GM18502 (cell line): ENCODE data around the gene RTL10.

Experiments
- ATAC-seq: cut with Tn5 transposase; IDR thresholded peaks from one replicate; pipeline ENCODE4 v1.9.1; 2021; ENCODE audit warnings: mild to moderate bottlenecking; ENCODE audit not compliant: unreplicated experiment, poor library complexity

The RTL10 gene, protein sequence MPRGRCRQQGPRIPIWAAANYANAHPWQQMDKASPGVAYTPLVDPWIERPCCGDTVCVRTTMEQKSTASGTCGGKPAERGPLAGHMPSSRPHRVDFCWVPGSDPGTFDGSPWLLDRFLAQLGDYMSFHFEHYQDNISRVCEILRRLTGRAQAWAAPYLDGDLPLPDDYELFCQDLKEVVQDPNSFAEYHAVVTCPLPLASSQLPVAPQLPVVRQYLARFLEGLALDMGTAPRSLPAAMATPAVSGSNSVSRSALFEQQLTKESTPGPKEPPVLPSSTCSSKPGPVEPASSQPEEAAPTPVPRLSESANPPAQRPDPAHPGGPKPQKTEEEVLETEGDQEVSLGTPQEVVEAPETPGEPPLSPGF

DNA sequence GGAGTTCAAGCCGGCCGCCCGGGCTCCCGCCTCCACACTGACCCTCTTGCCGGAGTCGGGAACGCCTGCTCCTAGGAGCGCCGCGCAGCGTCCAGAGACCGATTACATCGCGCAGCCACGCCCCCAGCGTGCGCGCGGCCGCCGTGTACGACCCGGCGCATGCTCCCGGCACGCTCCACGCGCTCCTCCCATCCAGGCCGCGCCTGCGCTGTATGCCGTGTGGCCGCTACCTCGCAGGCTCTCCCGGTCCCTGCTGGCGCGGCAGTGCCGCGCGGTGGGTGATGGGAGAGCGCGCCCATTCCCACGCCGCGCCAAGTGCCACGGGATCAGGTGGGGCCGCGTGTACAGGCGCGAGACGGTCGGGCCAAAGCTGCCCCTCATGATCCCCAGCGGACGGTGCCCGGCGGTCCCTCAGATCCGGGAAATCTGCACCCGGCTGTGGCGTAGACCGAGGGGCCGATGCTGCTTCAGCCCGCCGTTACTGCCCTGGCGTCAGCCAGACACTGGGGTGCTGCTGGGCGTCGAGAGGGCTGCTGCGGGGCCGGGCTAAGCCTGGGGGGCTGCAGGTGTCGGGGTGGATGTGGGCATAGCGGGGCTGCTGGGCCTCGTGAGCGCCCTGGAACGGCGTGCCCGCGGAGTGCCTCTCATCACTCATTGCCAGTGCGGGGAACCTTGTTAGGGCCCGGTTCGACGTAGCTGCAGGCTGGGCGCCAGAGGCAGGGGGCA lies at the start of gene RTL10, which contains the start of gene GNB1L:
Gene RTL10, minus strand, starts transcription at position 97 of the 726 bp plus-strand sequence. CDS start 2,613 bp downstream, outside the sequence.
Gene GNB1L, minus strand, starts transcription at position 97 of the 726 bp plus-strand sequence. CDS start 33,519 bp downstream, outside the sequence.
- ATAC-seq, result peak; percentile 83

DNA sequence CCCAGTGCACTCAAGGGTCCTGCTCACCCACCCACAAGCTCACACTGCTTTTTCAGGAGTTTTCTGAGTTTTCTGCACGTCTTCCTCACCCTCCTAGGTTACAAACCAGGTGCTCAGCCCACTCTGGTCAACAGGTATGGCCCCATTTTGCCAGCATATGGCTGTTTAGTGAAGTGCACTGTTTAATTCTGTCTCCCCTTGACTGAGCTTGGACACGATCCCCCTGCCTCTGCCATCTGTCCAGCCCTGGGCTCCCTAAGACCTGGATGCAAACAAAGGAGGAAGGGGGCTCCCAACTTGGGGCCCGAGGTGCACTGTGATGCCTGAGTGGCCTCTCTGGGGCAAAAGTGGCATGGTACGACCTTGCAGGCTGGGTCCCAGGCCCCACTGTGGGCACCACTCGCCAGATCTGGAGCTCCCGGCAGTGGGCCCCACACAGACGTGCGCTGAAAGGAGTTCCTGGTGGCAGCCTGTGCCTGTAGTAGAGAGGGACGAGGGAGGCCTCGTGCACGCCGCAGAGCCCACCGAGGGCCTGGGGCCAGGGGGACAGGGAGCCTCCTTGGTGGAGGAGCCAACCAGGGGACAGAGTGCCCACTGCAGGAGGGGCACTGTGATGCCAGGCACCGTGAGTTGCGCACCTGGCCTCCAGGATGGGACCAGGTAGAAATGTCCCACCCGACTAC lies 49.6 kb upstream of the RTL10 start:
- ATAC-seq, result no peak

GRCh38 chr22:19903513-19903912 lies 48.8 kb upstream of the RTL10 start:
- ATAC-seq, result no peak

DNA sequence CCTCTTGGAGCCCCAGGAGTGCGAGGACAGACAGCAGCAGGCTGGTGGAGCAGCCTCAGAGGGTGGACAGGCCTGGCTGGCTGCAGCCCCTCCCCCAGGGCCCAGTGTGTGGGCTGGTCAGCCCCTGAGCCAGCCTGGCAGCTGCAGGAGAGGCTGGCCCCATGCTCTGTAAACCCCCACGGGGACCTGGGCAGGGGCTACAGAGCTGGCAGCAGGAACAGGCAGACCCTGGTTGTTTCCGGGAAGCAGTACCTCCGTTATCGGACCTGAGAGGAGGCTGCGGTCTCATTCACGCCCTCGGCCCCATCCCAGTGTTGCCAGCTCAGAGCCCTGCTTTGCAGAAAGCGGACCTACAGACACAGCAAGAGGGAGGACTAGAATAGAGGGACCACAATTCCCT lies 48.4 kb upstream of the RTL10 start:
- ATAC-seq, result no peak

DNA sequence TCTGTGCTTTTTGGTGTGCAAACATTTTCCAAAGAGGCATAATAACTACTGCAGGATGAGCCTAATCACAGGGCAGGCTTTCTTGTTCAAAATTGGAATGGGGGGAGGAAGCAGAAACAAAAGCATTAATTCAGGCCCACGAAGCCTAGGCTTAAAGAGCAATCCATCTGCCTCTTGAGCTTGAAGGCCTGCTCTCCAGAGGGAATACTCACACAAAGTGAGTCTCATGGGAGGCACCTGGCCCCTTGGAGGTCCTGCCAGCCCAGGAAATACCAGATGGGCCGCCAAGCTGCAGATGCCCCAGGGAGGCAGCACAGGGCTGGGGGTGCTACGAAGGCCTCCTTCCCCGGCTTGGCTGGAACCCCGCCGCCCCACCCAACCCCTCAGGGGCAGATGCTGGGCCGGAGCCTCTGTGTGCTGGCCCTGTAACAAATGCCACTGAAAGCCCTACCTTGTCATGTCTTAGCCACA lies 47.6 kb upstream of the RTL10 start:
- no peak for ATAC-seq

DNA sequence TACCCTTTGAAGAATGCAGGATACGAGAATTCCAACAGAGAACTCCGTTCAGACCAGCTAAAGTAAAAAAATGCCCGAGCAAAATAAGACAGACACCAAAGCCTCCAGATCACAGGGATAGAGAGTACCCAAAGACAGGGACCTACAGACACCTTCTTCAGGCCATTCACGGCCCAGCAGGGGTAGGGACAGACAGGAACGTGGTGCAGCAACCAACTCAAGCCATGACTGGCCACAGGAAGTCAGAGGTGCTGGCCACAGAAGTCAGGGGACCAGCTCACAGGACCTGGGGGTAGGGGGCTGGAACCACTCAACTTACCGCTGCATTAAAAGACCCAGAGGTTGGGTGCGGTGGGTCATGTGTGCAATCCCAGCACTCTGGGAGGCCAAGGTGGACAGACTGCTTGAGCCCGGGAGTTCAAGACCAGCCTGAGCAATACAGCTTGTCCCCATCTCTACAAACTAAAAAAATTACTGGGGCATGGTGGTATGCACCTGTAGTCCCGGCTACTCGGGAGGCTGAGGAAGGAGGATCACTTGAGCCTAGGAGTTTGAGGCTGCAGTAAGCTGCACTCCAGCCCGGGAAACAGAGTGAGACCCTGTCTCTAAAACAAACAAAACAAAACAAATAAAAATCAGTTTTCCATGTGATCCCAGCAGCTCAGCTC lies 47.0 kb upstream of the RTL10 start:
- ATAC-seq, result no peak

DNA sequence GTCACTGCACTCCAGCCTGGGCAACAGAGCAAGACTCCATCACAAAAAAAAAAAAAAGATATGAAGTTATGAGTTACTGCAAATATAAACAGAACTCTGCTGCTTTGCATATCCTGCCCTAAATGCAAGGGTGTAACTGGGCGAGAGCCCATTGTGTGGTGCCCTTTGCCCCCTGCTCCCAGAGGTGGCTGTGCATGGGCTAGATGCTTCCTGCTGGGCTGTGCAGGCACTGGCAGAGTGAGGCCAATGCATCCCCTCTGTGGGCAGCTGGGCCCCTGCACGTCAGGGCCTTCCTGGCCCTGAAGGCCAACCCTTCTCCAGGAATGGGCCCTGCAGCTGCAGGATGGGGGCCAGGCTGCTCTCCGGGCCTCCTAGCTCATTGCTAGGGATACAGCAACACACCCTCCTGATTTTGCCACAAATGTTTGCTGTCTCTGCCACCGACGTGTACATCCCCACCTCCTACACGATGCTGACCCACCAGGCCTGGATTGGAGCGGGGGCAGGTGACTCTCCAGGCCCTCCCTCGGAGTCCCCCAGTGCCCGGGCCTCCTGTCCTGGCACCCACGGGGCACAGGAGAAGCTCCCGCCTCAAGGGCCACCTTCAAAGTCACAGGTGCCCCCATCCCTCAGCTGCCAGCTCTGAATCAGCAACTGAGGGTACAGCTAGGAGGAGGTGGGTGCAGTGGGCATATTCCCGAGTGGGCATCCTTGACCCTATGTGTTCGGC lies 46.2 kb upstream of the RTL10 start:
- ATAC-seq, result no peak

DNA sequence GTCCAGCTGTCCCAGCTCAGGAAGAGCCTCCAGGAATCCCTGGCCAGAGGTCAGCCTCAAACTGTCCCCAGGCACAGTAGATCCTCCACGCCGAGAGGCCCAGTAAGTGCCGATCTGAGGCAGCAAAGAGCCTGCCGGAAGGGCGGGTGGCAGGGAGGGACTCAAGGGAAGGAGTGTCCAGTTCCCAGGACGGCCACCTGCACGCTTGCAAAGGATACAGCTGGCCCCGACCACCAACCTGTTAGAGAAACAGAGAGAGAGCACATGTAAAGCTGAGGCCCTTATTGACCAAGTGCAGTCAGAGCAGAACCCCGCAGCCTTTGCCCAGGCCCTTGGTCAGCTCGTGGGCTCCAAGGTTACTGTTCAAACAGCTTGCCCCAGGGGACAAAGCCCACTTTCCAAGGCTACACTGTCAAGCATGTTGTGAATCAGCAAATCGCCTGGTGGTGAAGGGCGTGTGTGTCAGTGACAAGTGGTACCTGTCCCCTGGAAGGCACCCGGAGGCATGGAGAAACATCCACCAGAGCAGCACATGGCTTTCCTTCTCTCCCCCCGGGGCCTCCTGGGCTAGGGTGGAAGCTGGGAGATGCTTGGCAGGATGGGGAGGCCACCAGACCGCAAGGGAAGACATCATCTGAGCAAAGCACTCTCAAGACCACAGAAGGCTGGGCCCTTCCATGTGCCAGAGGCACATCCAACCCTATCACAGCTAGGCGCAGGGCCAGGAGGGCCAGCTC lies 44.3 kb upstream of the RTL10 start:
- no peak for ATAC-seq

- ATAC-seq, result no peak
Observed at GRCh38 chr22:19898145-19898544, 43.5 kb upstream of the RTL10 start.

DNA sequence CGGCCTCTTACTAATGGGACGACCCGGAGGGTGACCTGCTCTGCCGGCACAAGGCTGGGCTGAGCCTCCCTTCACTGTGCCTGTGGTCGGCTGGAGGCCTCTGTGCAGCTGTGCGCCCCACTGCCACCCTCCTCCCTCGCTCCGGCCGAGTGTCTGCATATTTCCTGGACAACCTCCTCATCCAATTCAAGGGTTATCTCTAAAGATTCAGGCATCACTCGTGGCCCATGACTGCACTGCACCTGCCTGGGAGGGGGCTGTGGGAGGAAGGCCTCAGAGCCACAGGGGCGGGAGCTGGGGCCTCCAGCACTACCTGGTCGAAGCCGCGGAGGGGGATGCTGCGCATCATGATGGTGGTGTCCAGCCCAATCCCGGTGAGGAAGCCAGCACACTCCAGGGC lies 43.1 kb upstream of the RTL10 start:
- no peak for ATAC-seq

- no peak for ATAC-seq
Observed at GRCh38 chr22:19896665-19897355, 42.1 kb upstream of the RTL10 start.

GRCh38 chr22:19895160-19895849 lies 40.6 kb upstream of the RTL10 start:
- ATAC-seq, result no peak

GRCh38 chr22:19893363-19893762 lies 38.7 kb upstream of the RTL10 start:
- no peak for ATAC-seq

- ATAC-seq, result no peak
Observed at GRCh38 chr22:19892925-19893324, 38.3 kb upstream of the RTL10 start.

- no peak for ATAC-seq
Observed at GRCh38 chr22:19892257-19892879, 37.7 kb upstream of the RTL10 start.

DNA sequence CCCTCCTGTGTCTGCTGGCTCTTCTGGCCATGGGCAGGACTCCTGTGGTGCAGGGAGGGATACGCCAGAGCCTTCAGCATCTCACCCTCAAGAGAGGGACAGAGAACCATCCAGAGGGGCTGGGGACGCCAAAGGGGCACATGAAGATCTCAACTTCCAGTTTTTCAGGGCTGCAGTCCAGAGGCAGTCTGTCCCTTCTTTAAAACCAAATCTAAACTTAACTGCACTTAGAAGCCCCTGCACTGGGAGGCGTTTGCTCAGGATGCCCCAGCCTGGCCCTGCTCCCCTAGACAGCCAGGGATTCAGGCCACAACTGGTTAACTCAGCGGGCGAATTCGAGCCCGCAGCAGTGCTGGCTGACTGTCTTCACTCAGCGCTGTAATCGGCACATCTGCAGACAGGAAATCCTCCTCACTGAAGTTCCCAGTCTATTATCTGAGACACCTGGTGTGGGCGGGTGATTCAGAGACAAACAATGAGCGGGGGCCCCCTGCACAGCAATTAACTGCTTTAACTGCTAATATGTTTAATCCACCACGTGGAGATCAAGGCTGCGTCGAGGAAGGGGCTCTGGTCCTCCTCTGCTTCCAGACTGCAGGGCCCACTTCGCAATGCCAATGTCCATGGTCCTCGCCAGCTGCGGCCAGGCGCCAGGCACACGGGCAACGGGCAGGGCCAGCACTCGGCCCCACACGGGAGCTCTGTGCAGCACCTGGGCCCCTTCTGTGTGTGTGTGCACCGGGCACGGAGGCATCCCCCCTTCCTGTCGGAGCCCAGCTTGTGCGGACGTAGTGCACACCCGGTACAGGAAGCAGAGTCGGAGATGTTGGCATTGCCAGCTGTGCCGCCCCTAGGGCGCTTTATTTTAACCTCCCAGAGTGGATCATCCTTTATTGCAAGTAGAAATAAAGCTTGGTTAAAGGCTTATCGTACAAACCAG lies 36.9 kb upstream of the RTL10 start:
- ATAC-seq, result no peak
